ENCODE measurements around the gene C1orf94.

DNA sequence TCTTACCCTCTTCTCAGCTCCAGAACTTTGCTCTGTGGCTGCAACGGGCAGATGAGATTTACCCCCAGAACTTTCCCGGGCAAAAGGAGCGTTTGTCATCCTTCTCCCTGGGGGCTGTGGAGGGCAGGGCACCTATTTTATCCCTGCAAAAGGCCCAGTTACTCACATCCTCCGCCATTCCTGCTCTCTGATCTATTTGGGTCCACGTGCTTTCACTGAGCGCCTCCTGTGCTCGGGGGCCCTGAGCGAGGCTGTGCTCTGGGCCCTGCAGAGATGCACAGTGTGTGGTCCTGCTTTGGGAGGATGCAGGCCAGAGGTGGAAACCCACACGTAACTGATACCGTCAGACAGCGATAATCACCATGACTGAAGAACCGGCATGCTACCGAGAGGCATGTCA lies 9.3 kb upstream of the C1orf94 start:
- TF ChIP-seq, protein P1, sequence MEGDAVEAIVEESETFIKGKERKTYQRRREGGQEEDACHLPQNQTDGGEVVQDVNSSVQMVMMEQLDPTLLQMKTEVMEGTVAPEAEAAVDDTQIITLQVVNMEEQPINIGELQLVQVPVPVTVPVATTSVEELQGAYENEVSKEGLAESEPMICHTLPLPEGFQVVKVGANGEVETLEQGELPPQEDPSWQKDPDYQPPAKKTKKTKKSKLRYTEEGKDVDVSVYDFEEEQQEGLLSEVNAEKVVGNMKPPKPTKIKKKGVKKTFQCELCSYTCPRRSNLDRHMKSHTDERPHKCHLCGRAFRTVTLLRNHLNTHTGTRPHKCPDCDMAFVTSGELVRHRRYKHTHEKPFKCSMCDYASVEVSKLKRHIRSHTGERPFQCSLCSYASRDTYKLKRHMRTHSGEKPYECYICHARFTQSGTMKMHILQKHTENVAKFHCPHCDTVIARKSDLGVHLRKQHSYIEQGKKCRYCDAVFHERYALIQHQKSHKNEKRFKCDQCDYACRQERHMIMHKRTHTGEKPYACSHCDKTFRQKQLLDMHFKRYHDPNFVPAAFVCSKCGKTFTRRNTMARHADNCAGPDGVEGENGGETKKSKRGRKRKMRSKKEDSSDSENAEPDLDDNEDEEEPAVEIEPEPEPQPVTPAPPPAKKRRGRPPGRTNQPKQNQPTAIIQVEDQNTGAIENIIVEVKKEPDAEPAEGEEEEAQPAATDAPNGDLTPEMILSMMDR (IDR thresholded peaks at IDR 0.05; ENCODE audit: control extremely low read depth in 1 of 3, insufficient read depth in 1 of 3, low read depth in 1 of 3, low read length in 3 of 3), result no peak
- TF ChIP-seq, protein P2, sequence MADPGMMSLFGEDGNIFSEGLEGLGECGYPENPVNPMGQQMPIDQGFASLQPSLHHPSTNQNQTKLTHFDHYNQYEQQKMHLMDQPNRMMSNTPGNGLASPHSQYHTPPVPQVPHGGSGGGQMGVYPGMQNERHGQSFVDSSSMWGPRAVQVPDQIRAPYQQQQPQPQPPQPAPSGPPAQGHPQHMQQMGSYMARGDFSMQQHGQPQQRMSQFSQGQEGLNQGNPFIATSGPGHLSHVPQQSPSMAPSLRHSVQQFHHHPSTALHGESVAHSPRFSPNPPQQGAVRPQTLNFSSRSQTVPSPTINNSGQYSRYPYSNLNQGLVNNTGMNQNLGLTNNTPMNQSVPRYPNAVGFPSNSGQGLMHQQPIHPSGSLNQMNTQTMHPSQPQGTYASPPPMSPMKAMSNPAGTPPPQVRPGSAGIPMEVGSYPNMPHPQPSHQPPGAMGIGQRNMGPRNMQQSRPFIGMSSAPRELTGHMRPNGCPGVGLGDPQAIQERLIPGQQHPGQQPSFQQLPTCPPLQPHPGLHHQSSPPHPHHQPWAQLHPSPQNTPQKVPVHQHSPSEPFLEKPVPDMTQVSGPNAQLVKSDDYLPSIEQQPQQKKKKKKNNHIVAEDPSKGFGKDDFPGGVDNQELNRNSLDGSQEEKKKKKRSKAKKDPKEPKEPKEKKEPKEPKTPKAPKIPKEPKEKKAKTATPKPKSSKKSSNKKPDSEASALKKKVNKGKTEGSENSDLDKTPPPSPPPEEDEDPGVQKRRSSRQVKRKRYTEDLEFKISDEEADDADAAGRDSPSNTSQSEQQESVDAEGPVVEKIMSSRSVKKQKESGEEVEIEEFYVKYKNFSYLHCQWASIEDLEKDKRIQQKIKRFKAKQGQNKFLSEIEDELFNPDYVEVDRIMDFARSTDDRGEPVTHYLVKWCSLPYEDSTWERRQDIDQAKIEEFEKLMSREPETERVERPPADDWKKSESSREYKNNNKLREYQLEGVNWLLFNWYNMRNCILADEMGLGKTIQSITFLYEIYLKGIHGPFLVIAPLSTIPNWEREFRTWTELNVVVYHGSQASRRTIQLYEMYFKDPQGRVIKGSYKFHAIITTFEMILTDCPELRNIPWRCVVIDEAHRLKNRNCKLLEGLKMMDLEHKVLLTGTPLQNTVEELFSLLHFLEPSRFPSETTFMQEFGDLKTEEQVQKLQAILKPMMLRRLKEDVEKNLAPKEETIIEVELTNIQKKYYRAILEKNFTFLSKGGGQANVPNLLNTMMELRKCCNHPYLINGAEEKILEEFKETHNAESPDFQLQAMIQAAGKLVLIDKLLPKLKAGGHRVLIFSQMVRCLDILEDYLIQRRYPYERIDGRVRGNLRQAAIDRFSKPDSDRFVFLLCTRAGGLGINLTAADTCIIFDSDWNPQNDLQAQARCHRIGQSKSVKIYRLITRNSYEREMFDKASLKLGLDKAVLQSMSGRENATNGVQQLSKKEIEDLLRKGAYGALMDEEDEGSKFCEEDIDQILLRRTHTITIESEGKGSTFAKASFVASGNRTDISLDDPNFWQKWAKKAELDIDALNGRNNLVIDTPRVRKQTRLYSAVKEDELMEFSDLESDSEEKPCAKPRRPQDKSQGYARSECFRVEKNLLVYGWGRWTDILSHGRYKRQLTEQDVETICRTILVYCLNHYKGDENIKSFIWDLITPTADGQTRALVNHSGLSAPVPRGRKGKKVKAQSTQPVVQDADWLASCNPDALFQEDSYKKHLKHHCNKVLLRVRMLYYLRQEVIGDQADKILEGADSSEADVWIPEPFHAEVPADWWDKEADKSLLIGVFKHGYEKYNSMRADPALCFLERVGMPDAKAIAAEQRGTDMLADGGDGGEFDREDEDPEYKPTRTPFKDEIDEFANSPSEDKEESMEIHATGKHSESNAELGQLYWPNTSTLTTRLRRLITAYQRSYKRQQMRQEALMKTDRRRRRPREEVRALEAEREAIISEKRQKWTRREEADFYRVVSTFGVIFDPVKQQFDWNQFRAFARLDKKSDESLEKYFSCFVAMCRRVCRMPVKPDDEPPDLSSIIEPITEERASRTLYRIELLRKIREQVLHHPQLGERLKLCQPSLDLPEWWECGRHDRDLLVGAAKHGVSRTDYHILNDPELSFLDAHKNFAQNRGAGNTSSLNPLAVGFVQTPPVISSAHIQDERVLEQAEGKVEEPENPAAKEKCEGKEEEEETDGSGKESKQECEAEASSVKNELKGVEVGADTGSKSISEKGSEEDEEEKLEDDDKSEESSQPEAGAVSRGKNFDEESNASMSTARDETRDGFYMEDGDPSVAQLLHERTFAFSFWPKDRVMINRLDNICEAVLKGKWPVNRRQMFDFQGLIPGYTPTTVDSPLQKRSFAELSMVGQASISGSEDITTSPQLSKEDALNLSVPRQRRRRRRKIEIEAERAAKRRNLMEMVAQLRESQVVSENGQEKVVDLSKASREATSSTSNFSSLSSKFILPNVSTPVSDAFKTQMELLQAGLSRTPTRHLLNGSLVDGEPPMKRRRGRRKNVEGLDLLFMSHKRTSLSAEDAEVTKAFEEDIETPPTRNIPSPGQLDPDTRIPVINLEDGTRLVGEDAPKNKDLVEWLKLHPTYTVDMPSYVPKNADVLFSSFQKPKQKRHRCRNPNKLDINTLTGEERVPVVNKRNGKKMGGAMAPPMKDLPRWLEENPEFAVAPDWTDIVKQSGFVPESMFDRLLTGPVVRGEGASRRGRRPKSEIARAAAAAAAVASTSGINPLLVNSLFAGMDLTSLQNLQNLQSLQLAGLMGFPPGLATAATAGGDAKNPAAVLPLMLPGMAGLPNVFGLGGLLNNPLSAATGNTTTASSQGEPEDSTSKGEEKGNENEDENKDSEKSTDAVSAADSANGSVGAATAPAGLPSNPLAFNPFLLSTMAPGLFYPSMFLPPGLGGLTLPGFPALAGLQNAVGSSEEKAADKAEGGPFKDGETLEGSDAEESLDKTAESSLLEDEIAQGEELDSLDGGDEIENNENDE (IDR thresholded peaks at IDR 0.05; ENCODE audit: insufficient replicate concordance, low read length), result no peak

All from H1 (cell line).